ENCODE results near the gene OR6V1.
"Not testable (repeated sequence)": the region's sequence is repeated elsewhere in the genome, so short reads cannot be mapped to it uniquely, and the experiment has no call there.

The OR6V1 gene

DNA sequence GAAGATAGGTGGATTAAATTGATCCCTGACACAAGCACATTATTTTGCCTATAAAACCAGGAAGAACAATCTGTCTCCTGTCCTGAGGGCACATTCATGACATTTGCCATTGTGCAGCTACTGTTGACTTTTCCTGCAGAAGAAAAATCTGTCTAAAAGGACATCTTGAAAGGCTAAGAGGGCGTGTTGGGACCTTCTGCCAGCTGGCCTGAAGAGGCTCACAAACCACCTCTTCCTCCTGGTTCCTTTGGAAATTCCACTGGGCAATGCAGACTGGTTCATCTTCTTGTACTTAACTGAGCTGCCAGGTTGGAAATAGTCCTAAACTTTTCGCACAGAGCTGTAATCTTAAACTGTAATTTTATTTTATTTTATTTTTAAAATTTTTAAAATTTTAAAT, 44.0 kb downstream of the OR6V1 start:
- no peaks in the 10 kb centered on the region for H3F3A ChIP-seq (ENCODE audit: insufficient read depth, low read length)
- peaks cover 5% of the 10 kb centered on the region; the same call in 1 of the 2 replicates for H3K9me2 ChIP-seq (ENCODE audit: low read depth, low read length)
- no peaks in the 10 kb centered on the region for H4K20me1 ChIP-seq (ENCODE audit: insufficient read depth, low read length)
- no peak overlapping the region for H3K4me2 ChIP-seq (ENCODE audit: low read length)
- no peaks in the 10 kb centered on the region for H3K36me3 ChIP-seq (ENCODE audit: insufficient read depth, low read length)
- no peaks in the 10 kb centered on the region for H3K4me1 ChIP-seq (ENCODE audit: insufficient read depth, low read length, severe bottlenecking)
- H3K79me2 ChIP-seq (ENCODE audit: insufficient read depth, low read length) = no peaks in the 10 kb centered on the region
- H3K27ac ChIP-seq (ENCODE audit: low read depth, low read length, poor library complexity, severe bottlenecking) = no peak overlapping the region
- H3K9me3 ChIP-seq (ENCODE audit: low read length) = no peaks in the 10 kb centered on the region
- no peaks in the 10 kb centered on the region for H3K27me3 ChIP-seq (ENCODE audit: insufficient read depth, low read length)
- H2AFZ ChIP-seq (ENCODE audit: low read length) = no peak overlapping the region
- TF ChIP-seq, protein P1, sequence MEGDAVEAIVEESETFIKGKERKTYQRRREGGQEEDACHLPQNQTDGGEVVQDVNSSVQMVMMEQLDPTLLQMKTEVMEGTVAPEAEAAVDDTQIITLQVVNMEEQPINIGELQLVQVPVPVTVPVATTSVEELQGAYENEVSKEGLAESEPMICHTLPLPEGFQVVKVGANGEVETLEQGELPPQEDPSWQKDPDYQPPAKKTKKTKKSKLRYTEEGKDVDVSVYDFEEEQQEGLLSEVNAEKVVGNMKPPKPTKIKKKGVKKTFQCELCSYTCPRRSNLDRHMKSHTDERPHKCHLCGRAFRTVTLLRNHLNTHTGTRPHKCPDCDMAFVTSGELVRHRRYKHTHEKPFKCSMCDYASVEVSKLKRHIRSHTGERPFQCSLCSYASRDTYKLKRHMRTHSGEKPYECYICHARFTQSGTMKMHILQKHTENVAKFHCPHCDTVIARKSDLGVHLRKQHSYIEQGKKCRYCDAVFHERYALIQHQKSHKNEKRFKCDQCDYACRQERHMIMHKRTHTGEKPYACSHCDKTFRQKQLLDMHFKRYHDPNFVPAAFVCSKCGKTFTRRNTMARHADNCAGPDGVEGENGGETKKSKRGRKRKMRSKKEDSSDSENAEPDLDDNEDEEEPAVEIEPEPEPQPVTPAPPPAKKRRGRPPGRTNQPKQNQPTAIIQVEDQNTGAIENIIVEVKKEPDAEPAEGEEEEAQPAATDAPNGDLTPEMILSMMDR (IDR thresholded peaks at IDR 0.05; ENCODE audit: low read length) = no peak
- TF ChIP-seq EZH2 (IDR thresholded peaks at IDR 0.05; ENCODE audit: borderline replicate concordance, low read length) = no peak
- H3K9ac ChIP-seq (ENCODE audit: low read length) = no peak overlapping the region
- no peak overlapping the region for H3K4me3 ChIP-seq (ENCODE audit: low read depth, low read length, poor library complexity, severe bottlenecking)

DNA sequence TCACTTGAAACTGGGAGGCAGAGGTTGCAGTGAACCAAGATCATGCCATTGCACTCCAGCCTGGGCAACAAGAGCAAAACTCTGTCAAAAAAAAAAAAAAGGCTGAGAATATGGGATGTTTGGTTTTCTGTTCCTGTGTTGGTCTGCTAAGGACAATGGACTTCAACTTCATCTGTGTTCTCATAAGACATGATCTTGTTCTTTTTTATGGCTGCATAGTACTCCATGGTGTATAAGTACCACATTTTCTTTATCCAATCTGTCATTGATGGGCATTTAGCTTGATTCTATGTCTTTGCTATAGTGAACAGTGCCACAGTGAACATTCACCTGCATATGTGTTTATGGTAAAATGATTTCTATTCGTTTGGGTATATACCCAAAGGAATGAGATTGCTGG, 47.4 kb downstream of the OR6V1 start:
- H3K4me1 ChIP-seq (ENCODE audit: insufficient read depth, low read length, severe bottlenecking); H3K27ac ChIP-seq (ENCODE audit: low read depth, low read length, poor library complexity, severe bottlenecking); H3K9ac ChIP-seq (ENCODE audit: low read length); H3K36me3 ChIP-seq (ENCODE audit: insufficient read depth, low read length); H3K79me2 ChIP-seq (ENCODE audit: insufficient read depth, low read length); H3K4me2 ChIP-seq (ENCODE audit: low read length); H3K4me3 ChIP-seq (ENCODE audit: low read depth, low read length, poor library complexity, severe bottlenecking); H4K20me1 ChIP-seq (ENCODE audit: insufficient read depth, low read length); H3K9me3 ChIP-seq (ENCODE audit: low read length); H3K9me2 ChIP-seq (ENCODE audit: low read depth, low read length); H3K27me3 ChIP-seq (ENCODE audit: insufficient read depth, low read length); H3F3A ChIP-seq (ENCODE audit: insufficient read depth, low read length); H2AFZ ChIP-seq (ENCODE audit: low read length): not testable (repeated sequence)
